Activated CD4-positive, alpha-beta T cell treated with anti-CD3 and anti-CD28 coated beads, Interleukin-2, Interleukin-6, amounts not matched to agents 100 ng/mL and 50 ng/mL, durations not matched to agents 16 hours and 8 hours (primary cell): ENCODE results near the gene ARID1B.

ENCODE experiments used
- DNase-seq: peaks from one replicate; pipeline ENCODE4 v3.0.0-alpha.2; 2020

Gene ARID1B

GRCh38 chr6:156910938-156911337, 133.8 kb downstream of the ARID1B start:
- DNase-seq = no peak

- DNase-seq = no peak
Observed at GRCh38 chr6:156911581-156911980, 134.4 kb downstream of the ARID1B start.

DNA sequence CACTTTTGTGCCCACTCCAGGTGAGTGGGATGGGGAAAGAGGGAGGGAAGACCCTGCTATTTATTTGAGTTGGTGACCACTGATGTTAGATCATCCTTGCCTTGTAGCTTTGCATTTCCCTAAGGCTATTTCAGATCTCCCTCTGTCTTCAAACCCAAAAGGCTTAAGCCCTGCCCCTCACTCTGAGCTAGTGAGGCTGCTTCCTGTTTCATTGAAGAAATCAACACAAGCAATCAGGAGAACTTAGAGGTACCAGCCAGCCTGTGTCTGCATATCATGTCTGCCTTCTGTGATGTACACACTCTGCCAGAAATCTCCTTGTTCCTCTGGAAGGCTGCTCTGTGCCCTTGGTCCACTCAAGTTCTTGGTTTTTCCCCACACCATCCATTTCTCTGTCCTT, 135.3 kb downstream of the ARID1B start:
- no peak for DNase-seq

DNA sequence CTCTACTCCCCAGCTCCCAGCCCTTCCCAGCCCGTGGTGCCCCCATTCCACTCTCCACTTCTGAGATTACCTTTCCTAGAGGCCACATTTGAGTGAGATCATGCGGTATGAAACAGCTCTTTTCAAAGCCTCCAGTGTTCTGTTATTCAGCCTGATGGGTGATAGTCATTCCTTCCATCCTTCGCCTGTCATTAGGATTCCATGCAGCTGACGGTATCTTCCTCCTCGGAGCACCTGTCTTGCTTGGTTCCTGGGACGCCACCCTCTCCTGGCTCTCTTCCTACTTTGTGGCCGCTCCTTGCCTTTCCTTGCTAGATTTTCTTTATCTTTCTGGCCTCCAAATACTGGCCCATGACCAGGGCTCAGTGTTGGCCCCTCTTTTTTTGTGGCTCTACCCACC, 137.0 kb downstream of the ARID1B start:
- DNase-seq = no peak

DNA sequence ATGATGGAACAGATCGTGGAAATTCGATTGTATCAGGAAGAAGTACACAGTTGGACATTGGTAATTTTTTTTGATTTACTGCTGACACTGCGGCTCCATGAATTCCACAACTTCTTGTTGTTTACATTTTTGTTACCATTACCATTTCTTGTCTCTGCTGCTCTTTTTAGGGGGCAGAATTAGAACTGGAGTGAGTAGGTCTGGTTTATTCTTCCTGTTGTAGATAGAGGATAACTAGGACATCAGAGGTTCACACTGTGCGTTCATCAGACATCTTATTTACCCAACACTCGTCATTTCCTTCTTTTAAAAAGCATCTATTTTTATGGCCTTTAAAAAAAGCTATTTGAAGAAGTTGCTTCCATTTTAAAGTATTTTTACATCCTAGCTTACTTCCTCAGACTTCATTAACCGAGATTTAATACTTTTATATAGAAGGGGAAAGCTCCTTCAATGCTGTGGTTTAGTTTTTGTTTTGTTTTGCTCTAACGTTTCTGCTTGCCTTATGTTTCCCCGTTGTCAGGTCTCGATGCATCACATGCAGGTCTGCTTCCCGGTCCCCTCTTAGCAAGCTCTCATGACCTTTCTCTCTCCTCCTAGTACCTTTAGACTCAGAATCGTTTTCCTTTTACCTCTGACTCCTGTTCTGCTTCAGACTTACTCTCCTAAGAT, 139.1 kb downstream of the ARID1B start:
- no peak for DNase-seq

GRCh38 chr6:156917213-156917612, 140.0 kb downstream of the ARID1B start:
- DNase-seq = no peak

- no peak for DNase-seq
Observed at GRCh38 chr6:156918647-156919046, 141.5 kb downstream of the ARID1B start.

DNA sequence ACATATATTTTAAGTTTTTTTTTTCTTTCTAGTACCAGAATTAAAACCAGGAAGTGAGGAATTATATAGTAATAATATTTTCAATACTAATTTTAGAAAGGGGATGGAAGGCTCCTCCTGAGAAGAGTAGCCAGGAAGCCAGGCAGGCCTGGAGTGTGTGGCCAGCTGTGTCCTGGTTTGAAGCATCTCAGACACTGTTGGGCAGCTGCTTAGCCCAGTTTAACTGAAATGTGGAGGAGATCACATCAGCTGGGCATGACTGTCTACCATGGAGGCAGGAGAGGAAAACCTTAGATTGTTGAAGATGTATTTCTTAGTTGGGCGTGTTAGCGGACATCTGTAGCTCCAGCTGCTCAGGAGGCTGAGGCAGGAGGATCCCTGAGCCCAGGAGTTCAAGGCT, 142.2 kb downstream of the ARID1B start:
- no peak for DNase-seq

DNA sequence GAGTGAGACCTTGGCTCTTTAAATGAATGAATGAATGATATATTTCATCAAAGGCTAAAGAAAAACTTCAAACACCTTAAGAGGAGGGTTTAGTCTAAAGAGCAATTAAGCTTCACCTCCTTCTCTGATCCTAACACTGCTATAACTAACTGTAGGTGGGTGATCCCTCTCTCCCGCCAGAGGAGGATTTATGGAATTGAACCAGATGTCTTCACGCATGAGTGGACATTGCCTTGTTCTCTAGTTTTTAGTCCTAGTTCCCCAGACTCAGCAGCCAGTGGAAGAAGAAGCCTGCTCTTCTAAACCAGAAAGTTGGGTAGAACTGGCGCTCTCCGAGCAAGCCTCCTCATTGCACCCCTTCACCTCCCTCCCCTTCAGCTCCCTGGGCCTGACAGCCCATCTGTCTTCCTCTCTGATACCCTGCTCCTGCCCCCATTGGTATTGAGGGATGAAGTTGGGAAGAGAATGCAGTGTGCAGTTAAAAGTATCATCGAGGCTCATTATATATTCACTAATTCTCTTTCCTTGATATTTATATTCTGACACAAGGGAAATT, 142.7 kb downstream of the ARID1B start:
- DNase-seq = no peak

DNA sequence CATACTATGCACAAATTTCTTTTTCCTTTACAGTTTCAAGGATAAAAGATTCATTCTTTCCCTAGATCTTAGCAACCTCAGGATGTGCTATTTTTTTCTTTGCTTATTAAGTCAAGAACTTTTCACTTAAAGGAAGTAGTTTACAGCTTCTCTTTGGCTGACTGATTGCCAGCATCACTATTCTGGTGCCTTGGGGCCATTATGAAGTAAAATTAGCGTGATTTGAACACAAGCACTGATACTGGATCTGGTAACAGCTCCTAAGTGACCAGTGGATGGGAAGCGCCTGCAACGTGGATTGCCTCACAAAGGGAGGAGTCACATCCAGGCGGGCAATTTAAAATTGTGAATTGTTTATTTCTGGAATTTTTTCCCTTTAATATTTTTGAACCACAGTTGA, 147.1 kb downstream of the ARID1B start:
- no peak for DNase-seq

GRCh38 chr6:156925026-156925425, 147.8 kb downstream of the ARID1B start:
- no peak for DNase-seq

DNA sequence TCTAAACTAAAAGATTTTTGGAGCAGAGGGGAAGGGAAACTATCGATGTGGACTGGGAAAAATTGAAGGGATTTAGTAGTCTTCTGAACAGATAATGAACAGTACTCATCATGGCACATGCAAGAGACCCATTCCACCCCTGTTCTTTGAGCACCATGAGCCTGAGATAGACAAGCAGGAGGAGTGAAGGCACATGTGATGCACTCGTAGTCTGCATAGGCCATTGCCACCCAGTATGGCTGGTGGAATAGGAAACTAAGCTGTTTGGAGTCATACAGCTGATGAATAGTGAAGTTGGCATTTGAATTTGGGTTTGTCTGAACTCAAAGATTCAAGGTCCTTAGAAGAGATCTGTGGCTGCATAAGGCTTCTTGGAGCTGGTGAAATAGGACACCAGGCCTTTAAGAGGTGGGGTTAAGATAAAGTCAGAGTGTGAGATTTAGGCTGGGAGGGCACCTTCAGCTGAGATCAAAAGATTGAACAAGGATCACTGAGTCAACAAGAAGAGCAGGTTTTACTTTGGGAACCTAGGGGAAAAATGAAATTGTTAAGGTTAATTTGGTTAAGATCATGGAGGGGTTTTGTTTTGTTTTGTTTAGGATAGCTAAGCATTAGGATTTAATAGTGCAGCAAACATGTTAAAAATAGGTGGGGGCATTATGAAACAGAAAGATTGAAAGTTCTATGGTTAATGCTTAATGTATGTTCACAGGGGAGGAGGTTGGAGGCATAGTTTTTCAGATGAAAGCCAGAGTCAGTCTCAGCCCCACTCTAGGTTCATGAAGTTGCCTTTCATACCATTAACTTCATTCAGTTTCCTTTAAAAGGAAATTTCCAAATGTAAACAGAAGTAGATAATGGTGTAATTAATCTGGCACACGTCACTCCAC, 148.8 kb downstream of the ARID1B start:
- no peak for DNase-seq

GRCh38 chr6:156928126-156928525, 150.9 kb downstream of the ARID1B start:
- DNase-seq = peak; percentile 8

- DNase-seq = peak; percentile 7
Observed at GRCh38 chr6:156928972-156929371, 151.8 kb downstream of the ARID1B start.

DNA sequence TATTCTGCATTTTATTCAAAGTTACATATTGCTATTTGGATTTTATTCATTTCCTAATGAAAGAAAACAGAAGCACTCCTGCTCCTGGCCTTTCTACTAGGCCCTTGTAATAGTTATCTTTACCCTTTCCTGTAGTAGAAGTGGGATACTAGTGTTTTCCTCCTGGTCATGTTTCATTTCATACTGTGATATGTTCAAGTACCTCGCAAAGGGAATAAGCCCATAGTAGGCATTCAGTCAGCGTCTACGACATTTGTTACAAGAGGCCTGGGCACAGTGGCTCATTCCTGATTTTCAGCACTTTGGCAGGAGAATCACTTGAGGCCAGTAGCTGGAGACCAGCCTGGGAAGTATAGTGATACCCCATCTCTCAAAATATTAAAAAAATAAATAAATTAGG, 154.1 kb downstream of the ARID1B start:
- DNase-seq = no peak

DNA sequence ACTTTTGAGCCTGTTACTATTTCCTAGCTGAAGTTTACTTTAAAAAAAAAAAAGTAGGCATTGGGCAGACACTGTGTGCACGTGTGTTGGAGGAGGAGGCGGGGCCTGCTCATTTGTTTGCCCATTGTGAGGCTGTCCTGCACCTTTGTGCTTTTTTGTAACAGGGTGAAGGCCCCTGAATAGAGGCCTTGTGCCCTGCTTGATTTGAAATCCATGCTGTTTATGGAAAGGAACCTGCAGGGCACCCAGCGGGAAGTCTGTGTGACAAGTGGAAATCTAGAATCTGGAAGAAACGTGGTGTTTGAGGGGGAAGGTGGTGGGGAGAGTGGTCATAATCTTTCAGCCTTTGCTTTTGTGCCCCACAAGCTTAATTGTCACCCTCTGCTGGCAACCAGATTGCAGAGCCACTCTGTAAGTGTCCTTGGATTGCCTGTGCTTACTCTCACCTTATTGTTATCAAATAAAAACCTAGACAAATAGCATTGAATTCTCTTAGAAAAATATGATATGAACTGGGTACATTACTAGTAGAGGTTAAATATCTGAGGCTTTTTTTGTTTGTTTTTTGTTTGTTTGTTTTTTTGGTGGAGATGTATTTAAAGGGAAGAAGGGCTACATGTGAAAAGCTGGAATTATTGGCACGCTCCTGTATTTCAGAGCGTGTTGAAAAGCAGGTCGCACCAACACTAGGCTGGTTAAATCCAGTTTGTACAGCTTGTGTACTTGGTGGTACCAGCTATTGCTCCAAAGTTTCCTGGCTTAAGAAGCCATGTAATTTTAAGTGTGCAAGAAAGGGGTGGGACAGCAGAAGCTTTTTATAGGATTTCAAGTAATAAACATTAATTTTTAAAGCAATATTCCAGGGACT, 156.3 kb downstream of the ARID1B start:
- DNase-seq = no peak

DNA sequence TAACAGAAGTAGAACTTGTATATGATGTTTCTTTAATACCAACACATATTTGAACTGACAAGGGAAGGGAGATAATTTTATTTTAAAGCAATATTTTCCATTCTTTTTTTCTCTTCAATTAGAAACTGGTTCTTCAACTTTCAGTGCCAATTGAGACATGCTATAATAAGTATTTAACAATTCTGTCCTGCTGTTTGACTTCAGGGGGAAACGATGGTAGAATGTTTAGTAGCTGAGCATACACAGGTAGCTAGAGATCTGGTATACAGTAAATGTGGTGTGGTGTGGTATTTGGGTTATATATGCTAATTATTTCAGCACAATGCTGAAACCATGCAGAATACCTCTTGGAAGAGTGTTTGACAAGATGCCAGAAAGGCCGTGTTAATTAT, 156.9 kb downstream of the ARID1B start:
- no peak for DNase-seq

GRCh38 chr6:156935000-156935399, 157.8 kb downstream of the ARID1B start:
- DNase-seq = no peak

GRCh38 chr6:156938143-156938542, 161.0 kb downstream of the ARID1B start:
- no peak for DNase-seq

GRCh38 chr6:156940221-156940620, 163.0 kb downstream of the ARID1B start:
- no peak for DNase-seq

DNA sequence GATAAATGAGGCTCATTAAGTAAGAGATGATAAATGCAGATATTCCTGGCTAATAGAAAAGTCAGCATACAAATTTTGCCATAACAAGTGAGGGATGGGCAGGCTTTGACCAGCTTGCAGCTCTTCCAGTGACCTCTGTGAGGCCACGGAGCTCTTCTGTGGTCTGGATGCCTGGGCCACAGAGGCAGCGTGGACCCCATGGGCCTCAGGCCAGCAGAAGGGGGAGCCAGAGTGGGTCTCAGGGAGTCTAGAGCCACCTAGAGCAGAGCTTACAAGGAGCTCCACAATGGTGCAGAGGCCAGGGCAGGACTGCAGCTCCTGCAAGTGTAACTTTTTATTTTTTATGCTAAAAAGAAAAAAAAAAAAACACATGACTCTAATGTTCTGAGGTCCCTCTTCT, 165.1 kb downstream of the ARID1B start:
- DNase-seq = no peak

GRCh38 chr6:156943166-156943565, 166.0 kb downstream of the ARID1B start:
- DNase-seq = no peak

DNA sequence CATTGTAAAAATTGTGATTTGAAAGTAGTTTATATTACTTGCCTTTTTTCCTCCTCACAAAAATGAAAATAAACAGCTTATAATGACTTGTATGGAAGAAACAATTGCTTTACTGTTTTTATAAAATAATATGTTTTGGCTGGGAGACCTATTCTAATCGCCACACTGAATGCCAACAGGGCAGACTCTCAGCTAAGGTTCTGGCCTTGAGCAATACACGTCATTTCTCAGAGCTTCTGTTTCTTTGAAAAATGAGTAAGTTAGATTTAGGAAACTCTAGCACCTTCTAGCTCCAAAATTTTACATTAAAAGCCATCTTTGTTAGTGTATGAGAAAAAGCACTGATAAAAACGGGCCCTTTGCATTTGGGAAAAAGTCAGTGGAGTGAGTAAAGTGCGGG, 166.6 kb downstream of the ARID1B start:
- DNase-seq = no peak
